ENCODE data around the gene ABCA8. TPM values are rescaled to one million over a fixed set of nuclear protein-coding genes. Genes with fewer than 3 reads are reported as not detected.

ABCA8 gene
- total RNA-seq, 1 experiment from 2014 or later: 0.15 TPM

DNA sequence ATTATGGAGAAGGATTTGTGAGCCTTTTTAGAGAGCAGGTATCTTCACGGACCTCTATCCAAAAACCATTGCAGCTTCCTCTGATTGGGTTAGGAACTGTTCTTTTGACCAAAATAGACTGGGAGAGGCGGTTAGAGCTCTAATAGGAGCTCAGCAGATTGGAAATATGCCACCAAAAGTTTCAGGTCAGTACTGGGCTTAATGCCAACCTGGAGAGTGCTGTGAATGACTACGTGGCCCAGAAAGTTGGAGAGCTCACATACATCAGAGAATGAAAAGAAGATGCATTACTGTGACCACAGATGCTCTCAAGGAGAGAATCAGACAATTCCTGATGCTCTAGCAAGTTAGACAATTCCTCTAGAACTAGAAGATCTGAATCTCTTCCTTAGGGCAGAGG lies 86.5 kb downstream of the ABCA8 start:
- H3K27ac Mint-ChIP-seq: no peak overlapping the region
- H3K27me3 Mint-ChIP-seq (ENCODE audit: low read depth): no peaks in the 10 kb centered on the region; the same call in 1 of the 2 replicates
- ATAC-seq (no peak), DNase-seq (ENCODE audit: low spot score) (no peak)
- no peaks in the 10 kb centered on the region for H3K9me3 Mint-ChIP-seq
- ChIA-PET CTCF (no interaction called here), POLR2A (no interaction called here)
- TF ChIP-seq HMGA2 (CRISPR knock-in tag; IDR thresholded peaks at IDR 0.05): no peak
- no peak for TF ChIP-seq NR3C1 (CRISPR knock-in tag; conservative IDR thresholded peaks at IDR 0.05; ENCODE audit: low read depth)
- TF ChIP-seq, protein P1, sequence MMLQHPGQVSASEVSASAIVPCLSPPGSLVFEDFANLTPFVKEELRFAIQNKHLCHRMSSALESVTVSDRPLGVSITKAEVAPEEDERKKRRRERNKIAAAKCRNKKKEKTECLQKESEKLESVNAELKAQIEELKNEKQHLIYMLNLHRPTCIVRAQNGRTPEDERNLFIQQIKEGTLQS (CRISPR knock-in tag; conservative IDR thresholded peaks at IDR 0.05): no peak
- TF ChIP-seq NFE2L1 (CRISPR knock-in tag; IDR thresholded peaks at IDR 0.05): no peak
- TF ChIP-seq, protein P2, sequence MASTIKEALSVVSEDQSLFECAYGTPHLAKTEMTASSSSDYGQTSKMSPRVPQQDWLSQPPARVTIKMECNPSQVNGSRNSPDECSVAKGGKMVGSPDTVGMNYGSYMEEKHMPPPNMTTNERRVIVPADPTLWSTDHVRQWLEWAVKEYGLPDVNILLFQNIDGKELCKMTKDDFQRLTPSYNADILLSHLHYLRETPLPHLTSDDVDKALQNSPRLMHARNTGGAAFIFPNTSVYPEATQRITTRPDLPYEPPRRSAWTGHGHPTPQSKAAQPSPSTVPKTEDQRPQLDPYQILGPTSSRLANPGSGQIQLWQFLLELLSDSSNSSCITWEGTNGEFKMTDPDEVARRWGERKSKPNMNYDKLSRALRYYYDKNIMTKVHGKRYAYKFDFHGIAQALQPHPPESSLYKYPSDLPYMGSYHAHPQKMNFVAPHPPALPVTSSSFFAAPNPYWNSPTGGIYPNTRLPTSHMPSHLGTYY (CRISPR knock-in tag; IDR thresholded peaks at IDR 0.05): no peak
- TF ChIP-seq, protein P3, sequence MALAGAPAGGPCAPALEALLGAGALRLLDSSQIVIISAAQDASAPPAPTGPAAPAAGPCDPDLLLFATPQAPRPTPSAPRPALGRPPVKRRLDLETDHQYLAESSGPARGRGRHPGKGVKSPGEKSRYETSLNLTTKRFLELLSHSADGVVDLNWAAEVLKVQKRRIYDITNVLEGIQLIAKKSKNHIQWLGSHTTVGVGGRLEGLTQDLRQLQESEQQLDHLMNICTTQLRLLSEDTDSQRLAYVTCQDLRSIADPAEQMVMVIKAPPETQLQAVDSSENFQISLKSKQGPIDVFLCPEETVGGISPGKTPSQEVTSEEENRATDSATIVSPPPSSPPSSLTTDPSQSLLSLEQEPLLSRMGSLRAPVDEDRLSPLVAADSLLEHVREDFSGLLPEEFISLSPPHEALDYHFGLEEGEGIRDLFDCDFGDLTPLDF (CRISPR knock-in tag; IDR thresholded peaks at IDR 0.05): no peak
- no peaks in the 10 kb centered on the region for H3K36me3 Mint-ChIP-seq
- peaks cover 1% of the 10 kb centered on the region; the same call in 1 of the 2 replicates for H3K4me1 Mint-ChIP-seq
- H3K4me3 Mint-ChIP-seq: no peak overlapping the region

DNA sequence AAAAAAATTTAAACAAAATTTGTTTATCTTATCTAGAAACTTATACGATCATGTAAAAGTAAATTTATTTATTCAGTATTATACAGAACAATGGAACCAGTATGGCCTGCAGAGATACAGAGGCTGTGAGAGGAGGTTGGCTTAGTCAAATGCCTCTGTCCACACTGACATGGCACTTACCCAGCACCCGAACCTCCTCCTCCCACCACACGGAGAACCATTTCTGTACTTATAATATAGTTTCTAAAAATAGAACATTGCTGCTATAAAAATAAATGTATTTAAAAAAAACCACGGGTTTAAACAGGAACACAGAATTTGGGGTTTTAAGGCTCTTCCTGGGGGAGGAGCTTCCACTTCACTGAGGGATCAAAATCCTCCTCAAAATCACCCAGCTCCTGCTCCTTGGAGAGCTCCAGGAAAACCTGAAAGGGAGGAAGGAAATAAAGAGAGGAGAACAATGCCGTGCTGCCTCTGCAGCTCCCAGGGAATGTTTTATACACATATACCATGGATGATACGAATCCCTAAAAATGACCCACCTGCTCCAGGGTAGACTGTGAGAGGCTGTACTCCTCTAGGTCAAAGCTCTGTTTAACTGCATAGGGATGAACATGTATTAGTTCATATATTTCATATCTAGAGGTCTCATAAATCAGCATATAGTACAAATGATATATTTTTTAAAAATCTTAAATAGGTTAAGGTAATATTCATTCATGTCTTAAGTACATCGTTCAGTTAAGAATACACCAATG lies 87.3 kb downstream of the ABCA8 start:
- POLR2A ChIA-PET: no interaction called here
- TF ChIP-seq, protein P4, sequence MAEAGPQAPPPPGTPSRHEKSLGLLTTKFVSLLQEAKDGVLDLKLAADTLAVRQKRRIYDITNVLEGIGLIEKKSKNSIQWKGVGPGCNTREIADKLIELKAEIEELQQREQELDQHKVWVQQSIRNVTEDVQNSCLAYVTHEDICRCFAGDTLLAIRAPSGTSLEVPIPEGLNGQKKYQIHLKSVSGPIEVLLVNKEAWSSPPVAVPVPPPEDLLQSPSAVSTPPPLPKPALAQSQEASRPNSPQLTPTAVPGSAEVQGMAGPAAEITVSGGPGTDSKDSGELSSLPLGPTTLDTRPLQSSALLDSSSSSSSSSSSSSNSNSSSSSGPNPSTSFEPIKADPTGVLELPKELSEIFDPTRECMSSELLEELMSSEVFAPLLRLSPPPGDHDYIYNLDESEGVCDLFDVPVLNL (CRISPR knock-in tag; IDR thresholded peaks at IDR 0.05; ENCODE audit: borderline replicate concordance, low read depth): no peak
- TF ChIP-seq, protein P5, sequence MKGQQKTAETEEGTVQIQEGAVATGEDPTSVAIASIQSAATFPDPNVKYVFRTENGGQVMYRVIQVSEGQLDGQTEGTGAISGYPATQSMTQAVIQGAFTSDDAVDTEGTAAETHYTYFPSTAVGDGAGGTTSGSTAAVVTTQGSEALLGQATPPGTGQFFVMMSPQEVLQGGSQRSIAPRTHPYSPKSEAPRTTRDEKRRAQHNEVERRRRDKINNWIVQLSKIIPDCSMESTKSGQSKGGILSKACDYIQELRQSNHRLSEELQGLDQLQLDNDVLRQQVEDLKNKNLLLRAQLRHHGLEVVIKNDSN (CRISPR knock-in tag; IDR thresholded peaks at IDR 0.05): no peak
- TF ChIP-seq KAT7 (CRISPR knock-in tag; IDR thresholded peaks at IDR 0.05; ENCODE audit: borderline replicate concordance) (no peak), GRHL2 (CRISPR knock-in tag; IDR thresholded peaks at IDR 0.05; ENCODE audit: insufficient replicate concordance, severe bottlenecking) (no peak)
- TF ChIP-seq, protein P6, sequence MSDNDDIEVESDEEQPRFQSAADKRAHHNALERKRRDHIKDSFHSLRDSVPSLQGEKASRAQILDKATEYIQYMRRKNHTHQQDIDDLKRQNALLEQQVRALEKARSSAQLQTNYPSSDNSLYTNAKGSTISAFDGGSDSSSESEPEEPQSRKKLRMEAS (CRISPR knock-in tag; IDR thresholded peaks at IDR 0.05): no peak

DNA sequence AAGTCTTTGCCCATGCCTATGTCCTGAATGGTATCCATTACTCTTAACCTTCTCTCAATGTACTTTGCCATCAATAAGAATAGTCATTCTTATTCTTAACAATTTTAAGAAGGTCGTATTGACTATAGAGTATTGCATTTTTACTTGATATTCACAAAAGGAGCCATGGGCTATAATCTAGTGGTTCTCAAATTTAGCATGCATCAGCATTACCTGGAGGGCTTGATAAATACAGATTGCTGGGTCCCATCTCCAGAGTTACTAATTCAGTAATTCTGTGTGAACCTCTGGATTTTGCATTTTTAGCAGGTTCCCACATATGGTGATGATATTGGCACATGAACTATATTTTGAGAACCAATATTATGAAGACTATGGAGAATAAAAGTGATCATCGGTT lies 89.6 kb downstream of the ABCA8 start:
- Mint-ChIP-seq H3K4me1 (peaks cover 3% of the 10 kb centered on the region; the same call in 1 of the 2 replicates), H3K27me3 (ENCODE audit: low read depth) (no peaks in the 10 kb centered on the region; the same call in 1 of the 2 replicates), H3K36me3 (no peaks in the 10 kb centered on the region), H3K9me3 (no peaks in the 10 kb centered on the region), H3K4me3 (no peak overlapping the region), H3K27ac (no peak overlapping the region)
- ChIA-PET CTCF (no interaction called here), POLR2A (no interaction called here)
- no peak for TF ChIP-seq ZNF416 (CRISPR knock-in tag; IDR thresholded peaks at IDR 0.05)
- TF ChIP-seq ZNF671 (CRISPR knock-in tag; IDR thresholded peaks at IDR 0.05): no peak
- TF ChIP-seq ZNF219 (CRISPR knock-in tag; IDR thresholded peaks at IDR 0.05; ENCODE audit: borderline replicate concordance): no peak
- TF ChIP-seq SOX15 (CRISPR knock-in tag; IDR thresholded peaks at IDR 0.05): no peak
- TF ChIP-seq TCF7 (CRISPR knock-in tag; IDR thresholded peaks at IDR 0.05; ENCODE audit: low read depth): no peak
- TF ChIP-seq ZNF263 (CRISPR knock-in tag; IDR thresholded peaks at IDR 0.05; ENCODE audit: low read depth): no peak
- TF ChIP-seq, protein P7, sequence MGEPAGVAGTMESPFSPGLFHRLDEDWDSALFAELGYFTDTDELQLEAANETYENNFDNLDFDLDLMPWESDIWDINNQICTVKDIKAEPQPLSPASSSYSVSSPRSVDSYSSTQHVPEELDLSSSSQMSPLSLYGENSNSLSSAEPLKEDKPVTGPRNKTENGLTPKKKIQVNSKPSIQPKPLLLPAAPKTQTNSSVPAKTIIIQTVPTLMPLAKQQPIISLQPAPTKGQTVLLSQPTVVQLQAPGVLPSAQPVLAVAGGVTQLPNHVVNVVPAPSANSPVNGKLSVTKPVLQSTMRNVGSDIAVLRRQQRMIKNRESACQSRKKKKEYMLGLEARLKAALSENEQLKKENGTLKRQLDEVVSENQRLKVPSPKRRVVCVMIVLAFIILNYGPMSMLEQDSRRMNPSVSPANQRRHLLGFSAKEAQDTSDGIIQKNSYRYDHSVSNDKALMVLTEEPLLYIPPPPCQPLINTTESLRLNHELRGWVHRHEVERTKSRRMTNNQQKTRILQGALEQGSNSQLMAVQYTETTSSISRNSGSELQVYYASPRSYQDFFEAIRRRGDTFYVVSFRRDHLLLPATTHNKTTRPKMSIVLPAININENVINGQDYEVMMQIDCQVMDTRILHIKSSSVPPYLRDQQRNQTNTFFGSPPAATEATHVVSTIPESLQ (CRISPR knock-in tag; IDR thresholded peaks at IDR 0.05): no peak
- TF ChIP-seq TP53 (CRISPR knock-in tag; IDR thresholded peaks at IDR 0.05): no peak
- TF ChIP-seq PRRX2 (CRISPR knock-in tag; IDR thresholded peaks at IDR 0.05): no peak
- TF ChIP-seq NR2C2 (CRISPR knock-in tag; IDR thresholded peaks at IDR 0.05): no peak
- TF ChIP-seq, protein P8, sequence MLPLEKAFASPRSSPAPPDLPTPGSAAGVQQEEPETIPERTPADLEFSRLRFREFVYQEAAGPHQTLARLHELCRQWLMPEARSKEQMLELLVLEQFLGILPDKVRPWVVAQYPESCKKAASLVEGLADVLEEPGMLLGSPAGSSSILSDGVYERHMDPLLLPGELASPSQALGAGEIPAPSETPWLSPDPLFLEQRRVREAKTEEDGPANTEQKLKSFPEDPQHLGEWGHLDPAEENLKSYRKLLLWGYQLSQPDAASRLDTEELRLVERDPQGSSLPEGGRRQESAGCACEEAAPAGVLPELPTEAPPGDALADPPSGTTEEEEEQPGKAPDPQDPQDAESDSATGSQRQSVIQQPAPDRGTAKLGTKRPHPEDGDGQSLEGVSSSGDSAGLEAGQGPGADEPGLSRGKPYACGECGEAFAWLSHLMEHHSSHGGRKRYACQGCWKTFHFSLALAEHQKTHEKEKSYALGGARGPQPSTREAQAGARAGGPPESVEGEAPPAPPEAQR (CRISPR knock-in tag; IDR thresholded peaks at IDR 0.05): no peak
- no peak for ATAC-seq
- DNase-seq (ENCODE audit: low spot score): no peak

More for the DNA sequence above, 87.3 kb downstream of the ABCA8 start:
- Mint-ChIP-seq H3K4me3 (no peak overlapping the region), H3K9me3 (no peaks in the 10 kb centered on the region), H3K4me1 (peaks cover 3% of the 10 kb centered on the region; the same call in 1 of the 2 replicates), H3K36me3 (no peaks in the 10 kb centered on the region), H3K27me3 (ENCODE audit: low read depth) (no peaks in the 10 kb centered on the region; the same call in 1 of the 2 replicates), H3K27ac (no peak overlapping the region)
- DNase-seq (ENCODE audit: low spot score) (no peak), ATAC-seq (no peak)
- CTCF ChIA-PET: no interaction called here
